Retinal pigment epithelial cell (primary cell): ENCODE results near the gene ADCYAP1R1.

Source experiments
- DNase-seq: peaks from one replicate; pipeline ENCODE4 v3.0.0-alpha.2; 2010; ENCODE audit warnings: low read depth
- H3K4me3 ChIP-seq: 2 replicates; pipeline ENCODE4 v1.5.1; 2011; ENCODE audit warnings: mild to moderate bottlenecking, low read length, control low read depth, moderate library complexity
- TF ChIP-seq, protein P1 (sequence below): conservative IDR thresholded peaks from 2 replicates; pipeline ENCODE4 v1.5.1; 2011; ENCODE audit warnings: low read depth, low read length, control low read depth, inconsistent platforms

ADCYAP1R1 gene

GRCh38 chr7:31017032-31017675, 35.0 kb upstream of the ADCYAP1R1 start:
- H3K4me3 ChIP-seq = no peak overlapping the region
- no peak for DNase-seq
- TF ChIP-seq, protein P1, sequence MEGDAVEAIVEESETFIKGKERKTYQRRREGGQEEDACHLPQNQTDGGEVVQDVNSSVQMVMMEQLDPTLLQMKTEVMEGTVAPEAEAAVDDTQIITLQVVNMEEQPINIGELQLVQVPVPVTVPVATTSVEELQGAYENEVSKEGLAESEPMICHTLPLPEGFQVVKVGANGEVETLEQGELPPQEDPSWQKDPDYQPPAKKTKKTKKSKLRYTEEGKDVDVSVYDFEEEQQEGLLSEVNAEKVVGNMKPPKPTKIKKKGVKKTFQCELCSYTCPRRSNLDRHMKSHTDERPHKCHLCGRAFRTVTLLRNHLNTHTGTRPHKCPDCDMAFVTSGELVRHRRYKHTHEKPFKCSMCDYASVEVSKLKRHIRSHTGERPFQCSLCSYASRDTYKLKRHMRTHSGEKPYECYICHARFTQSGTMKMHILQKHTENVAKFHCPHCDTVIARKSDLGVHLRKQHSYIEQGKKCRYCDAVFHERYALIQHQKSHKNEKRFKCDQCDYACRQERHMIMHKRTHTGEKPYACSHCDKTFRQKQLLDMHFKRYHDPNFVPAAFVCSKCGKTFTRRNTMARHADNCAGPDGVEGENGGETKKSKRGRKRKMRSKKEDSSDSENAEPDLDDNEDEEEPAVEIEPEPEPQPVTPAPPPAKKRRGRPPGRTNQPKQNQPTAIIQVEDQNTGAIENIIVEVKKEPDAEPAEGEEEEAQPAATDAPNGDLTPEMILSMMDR = no peak

DNA sequence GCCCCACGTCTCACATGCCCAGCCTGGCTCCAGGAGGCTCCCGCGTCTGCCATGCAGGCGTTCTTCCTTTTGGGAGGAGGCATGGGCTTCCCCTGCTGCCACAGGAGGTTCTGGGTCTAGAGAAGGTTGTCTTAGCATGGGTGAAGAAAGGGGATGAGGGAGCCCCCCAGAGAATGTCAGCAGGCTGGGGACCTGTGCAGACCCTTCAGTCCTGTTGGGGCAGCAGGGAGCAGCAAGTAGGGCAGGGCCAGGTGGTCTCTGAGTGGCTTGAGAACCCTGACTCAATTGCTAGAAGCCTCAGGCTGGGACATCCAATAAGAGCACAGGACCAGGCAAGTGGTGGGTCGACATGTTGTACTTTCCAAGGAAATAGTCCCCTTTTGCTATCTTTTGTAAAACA, 34.4 kb upstream of the ADCYAP1R1 start:
- H3K4me3 ChIP-seq = no peak overlapping the region
- TF ChIP-seq, protein P1 = no peak
- DNase-seq = no peak

DNA sequence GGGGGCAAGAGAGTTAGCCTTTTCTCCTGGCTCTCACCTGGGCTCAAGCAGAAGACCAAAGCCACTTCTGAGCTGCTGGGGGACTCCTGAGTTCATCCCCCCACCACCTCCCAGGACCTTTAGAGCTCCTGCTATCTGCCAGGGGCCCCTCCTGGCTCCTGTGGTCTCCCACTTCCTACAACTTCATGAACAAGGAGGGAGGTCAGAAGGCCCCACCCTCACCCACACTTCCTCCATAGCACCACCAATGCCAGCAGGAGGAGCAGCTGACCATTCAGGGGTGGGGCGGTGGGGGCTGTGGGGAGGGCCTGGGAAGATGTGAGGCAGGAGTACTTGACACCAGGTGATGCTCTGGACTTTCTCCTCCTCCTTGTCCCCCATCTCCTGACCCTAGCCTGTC, 32.6 kb upstream of the ADCYAP1R1 start:
- no peak overlapping the region for H3K4me3 ChIP-seq
- TF ChIP-seq, protein P1 = no peak
- DNase-seq = no peak

- TF ChIP-seq, protein P1 = no peak
- no peak overlapping the region for H3K4me3 ChIP-seq
- DNase-seq = no peak
Observed at GRCh38 chr7:31020161-31020560, 31.9 kb upstream of the ADCYAP1R1 start.

GRCh38 chr7:31020652-31021051, 31.5 kb upstream of the ADCYAP1R1 start:
- TF ChIP-seq, protein P1 = no peak
- H3K4me3 ChIP-seq = no peak overlapping the region

DNA sequence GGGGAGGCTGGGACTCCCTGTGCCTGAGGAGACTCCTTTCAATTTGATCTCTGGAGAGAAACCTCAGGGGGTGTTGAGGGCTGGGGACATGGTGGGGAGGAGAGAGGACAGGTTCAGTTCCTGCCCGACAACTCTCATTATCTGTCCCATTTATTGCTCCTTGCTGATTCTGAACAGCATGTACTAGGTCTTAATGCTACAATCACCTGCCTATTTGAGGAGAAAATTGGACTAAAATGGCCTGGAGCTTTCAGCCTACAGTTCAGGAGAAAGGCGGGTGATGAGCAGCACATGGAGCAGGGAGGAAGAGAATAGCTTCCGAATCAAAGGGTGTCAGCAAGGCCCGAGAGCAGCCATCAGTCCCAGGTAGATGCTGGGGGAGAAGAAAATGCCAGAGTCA, 30.0 kb upstream of the ADCYAP1R1 start:
- no peak for DNase-seq
- no peak overlapping the region for H3K4me3 ChIP-seq
- TF ChIP-seq, protein P1 = no peak

More at GRCh38 chr7:31020652-31021051, 31.5 kb upstream of the ADCYAP1R1 start:
- DNase-seq = no peak

GRCh38 chr7:31022726-31023125, 29.4 kb upstream of the ADCYAP1R1 start:
- TF ChIP-seq, protein P1 = no peak
- DNase-seq = no peak
- H3K4me3 ChIP-seq = no peak overlapping the region
